GM12878 (cell line): ENCODE data around the gene RASA1. TPM values are rescaled to one million over a fixed set of nuclear protein-coding genes. Genes with fewer than 3 reads are reported as not detected.

Source experiments
- BACH1 ChIP-seq: fragments of 450-650 bp; IDR thresholded peaks from 2 replicates; pipeline ENCODE4 v1.6.1; 2017; ENCODE audit warnings: mild to moderate bottlenecking, borderline replicate concordance
- CBX3 ChIP-seq: fragments of 200-600 bp; sonication (generic); IDR thresholded peaks from 2 replicates; pipeline ENCODE4 v1.6.1; 2016; ENCODE audit warnings: low read depth, borderline replicate concordance
- CREM ChIP-seq: IDR thresholded peaks from 2 replicates; pipeline ENCODE4 v1.6.1; 2014; ENCODE audit warnings: antibody characterized with exemption, low read depth
- DPF2 ChIP-seq: fragments of 450-650 bp; IDR thresholded peaks from 2 replicates; pipeline ENCODE4 v1.6.1; 2017; ENCODE audit warnings: mild to moderate bottlenecking
- E2F4 ChIP-seq: IDR thresholded peaks from 2 replicates; pipeline ENCODE4 v1.6.1; 2012; ENCODE audit warnings: low read depth, low read length, improper control_type of control experiment
- EED ChIP-seq: sonication (generic); IDR thresholded peaks from 2 replicates; pipeline ENCODE4 v1.6.1; 2016; ENCODE audit warnings: antibody characterized with exemption, low read depth
- EP300 ChIP-seq, 2 experiments: fragments of 150-350 bp in 1 of 2; IDR thresholded peaks; 2 replicates each; pipeline ENCODE4 v1.6.1; 2011 to 2012; ENCODE audit warnings: low read depth in 2 of 2, low read length in 2 of 2, borderline replicate concordance in 1 of 2, improper control_type of control experiment in 1 of 2, inconsistent platforms in 1 of 2; ENCODE audit not compliant: control insufficient read depth in 1 of 2
- HDAC2 ChIP-seq: fragments of 200-600 bp; sonication (generic); IDR thresholded peaks from 2 replicates; pipeline ENCODE4 v1.6.1; 2017
- MTA2 ChIP-seq: fragments of 450-650 bp; IDR thresholded peaks from 2 replicates; pipeline ENCODE4 v1.6.1; 2016; ENCODE audit warnings: low read depth, mild to moderate bottlenecking, moderate library complexity
- NKRF ChIP-seq: fragments of 450-650 bp; conservative IDR thresholded peaks from 2 replicates; pipeline ENCODE4 v1.6.1; 2017; ENCODE audit warnings: mild to moderate bottlenecking, moderate library complexity
- NR2C1 ChIP-seq: fragments of 450-650 bp; IDR thresholded peaks from 2 replicates; pipeline ENCODE4 v1.6.1; 2017; ENCODE audit warnings: antibody characterized with exemption, mild to moderate bottlenecking, moderate library complexity
- NR2C2 ChIP-seq: IDR thresholded peaks from 2 replicates; pipeline ENCODE4 v1.6.1; 2011; ENCODE audit warnings: borderline replicate concordance, low read depth; ENCODE audit not compliant: control insufficient read depth, insufficient read length
- PML ChIP-seq: IDR thresholded peaks from 2 replicates; pipeline ENCODE4 v1.6.1; 2012; ENCODE audit warnings: low read length, inconsistent platforms
- ZZZ3 ChIP-seq: IDR thresholded peaks from 2 replicates; pipeline ENCODE4 v1.6.1; 2011; ENCODE audit warnings: low read depth; ENCODE audit not compliant: control insufficient read depth, insufficient read length
- polyA plus RNA-seq, 11 experiments: library from polyadenylated mRNA; depleted of rRNA in 4 of 11; unstranded in 6 of 11; stranded (reverse) in 5 of 11; fragments of >200 nt; fragmentation: Nextera tagmentation in 4 of 11; fragmentation: Illumina TruSeq in 1 of 11; extraction: Ambion mirVana in 4 of 11; extraction: Trizol in 1 of 11; gene quantifications; 1 replicate in 1 of 11; 2 replicates in 10 of 11; pipeline versions ENCODE4 v1.2.1 to v1.2.3, GENCODE V29; 2011 to 2016; ENCODE audit warnings: inconsistent platforms in 2 of 11, missing spikeins in 2 of 11, low read depth in 1 of 11
- total RNA-seq, 4 experiments: library from RNA; depleted of rRNA in 3 of 4; stranded (reverse); fragments of >200 nt in 3 of 4; fragmentation: Illumina TruSeq in 1 of 4; extraction: Trizol in 1 of 4; gene quantifications; 2 replicates each; pipeline versions ENCODE4 v1.2.1 to v1.2.3, GENCODE V29; 2013 to 2021
- TF ChIP-seq, protein P1 (sequence below): fragments of 450-650 bp; formaldehyde crosslinking; IDR thresholded peaks from 2 replicates; pipeline ENCODE4 v1.4.0; 2020; ENCODE audit warnings: mild to moderate bottlenecking, moderate library complexity
- TF ChIP-seq, protein P2 (sequence below): fragments of 450-650 bp; IDR thresholded peaks from 2 replicates; pipeline ENCODE4 v1.6.1; 2017; ENCODE audit warnings: low read depth, mild to moderate bottlenecking, moderate library complexity
- TF ChIP-seq, protein P3 (sequence below): fragments of 150-350 bp; IDR thresholded peaks from 2 replicates; pipeline ENCODE4 v1.6.1; 2014; ENCODE audit warnings: mild to moderate bottlenecking, low read depth, low read length
- TF ChIP-seq, protein P4 (sequence below): fragments of 450-650 bp; IDR thresholded peaks from 2 replicates; pipeline ENCODE4 v1.6.1; 2017; ENCODE audit warnings: antibody characterized with exemption, mild to moderate bottlenecking, moderate library complexity

Gene RASA1
- total and polyA plus RNA-seq, 10 of the 15 experiments (the other 5 are each of a cell fraction or from before 2014, with no cell fraction given): 7.8 to 72.3 (median 21.8) TPM

- no peak for TF ChIP-seq NKRF
- TF ChIP-seq, protein P1, sequence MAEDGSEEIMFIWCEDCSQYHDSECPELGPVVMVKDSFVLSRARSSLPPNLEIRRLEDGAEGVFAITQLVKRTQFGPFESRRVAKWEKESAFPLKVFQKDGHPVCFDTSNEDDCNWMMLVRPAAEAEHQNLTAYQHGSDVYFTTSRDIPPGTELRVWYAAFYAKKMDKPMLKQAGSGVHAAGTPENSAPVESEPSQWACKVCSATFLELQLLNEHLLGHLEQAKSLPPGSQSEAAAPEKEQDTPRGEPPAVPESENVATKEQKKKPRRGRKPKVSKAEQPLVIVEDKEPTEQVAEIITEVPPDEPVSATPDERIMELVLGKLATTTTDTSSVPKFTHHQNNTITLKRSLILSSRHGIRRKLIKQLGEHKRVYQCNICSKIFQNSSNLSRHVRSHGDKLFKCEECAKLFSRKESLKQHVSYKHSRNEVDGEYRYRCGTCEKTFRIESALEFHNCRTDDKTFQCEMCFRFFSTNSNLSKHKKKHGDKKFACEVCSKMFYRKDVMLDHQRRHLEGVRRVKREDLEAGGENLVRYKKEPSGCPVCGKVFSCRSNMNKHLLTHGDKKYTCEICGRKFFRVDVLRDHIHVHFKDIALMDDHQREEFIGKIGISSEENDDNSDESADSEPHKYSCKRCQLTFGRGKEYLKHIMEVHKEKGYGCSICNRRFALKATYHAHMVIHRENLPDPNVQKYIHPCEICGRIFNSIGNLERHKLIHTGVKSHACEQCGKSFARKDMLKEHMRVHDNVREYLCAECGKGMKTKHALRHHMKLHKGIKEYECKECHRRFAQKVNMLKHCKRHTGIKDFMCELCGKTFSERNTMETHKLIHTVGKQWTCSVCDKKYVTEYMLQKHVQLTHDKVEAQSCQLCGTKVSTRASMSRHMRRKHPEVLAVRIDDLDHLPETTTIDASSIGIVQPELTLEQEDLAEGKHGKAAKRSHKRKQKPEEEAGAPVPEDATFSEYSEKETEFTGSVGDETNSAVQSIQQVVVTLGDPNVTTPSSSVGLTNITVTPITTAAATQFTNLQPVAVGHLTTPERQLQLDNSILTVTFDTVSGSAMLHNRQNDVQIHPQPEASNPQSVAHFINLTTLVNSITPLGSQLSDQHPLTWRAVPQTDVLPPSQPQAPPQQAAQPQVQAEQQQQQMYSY: no peak
- TF ChIP-seq, protein P2, sequence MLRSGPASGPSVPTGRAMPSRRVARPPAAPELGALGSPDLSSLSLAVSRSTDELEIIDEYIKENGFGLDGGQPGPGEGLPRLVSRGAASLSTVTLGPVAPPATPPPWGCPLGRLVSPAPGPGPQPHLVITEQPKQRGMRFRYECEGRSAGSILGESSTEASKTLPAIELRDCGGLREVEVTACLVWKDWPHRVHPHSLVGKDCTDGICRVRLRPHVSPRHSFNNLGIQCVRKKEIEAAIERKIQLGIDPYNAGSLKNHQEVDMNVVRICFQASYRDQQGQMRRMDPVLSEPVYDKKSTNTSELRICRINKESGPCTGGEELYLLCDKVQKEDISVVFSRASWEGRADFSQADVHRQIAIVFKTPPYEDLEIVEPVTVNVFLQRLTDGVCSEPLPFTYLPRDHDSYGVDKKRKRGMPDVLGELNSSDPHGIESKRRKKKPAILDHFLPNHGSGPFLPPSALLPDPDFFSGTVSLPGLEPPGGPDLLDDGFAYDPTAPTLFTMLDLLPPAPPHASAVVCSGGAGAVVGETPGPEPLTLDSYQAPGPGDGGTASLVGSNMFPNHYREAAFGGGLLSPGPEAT: 0 out of 2 replicates have a peak, but pooled peaks have one; percentile 61
- no peak for TF ChIP-seq BACH1
- no peak for TF ChIP-seq EED
- no peak for TF ChIP-seq EP300 (IDR thresholded peaks at IDR 0.05; ENCODE audit: borderline replicate concordance in 1 of 2, control insufficient read depth in 1 of 2, low read depth in 2 of 2, low read length in 2 of 2)
- TF ChIP-seq NR2C2: no peak
- no peak for TF ChIP-seq DPF2
- no peak for TF ChIP-seq NR2C1
- TF ChIP-seq ZZZ3: no peak
- no peak for TF ChIP-seq PML
- 0 out of 2 replicates have a peak, but pooled peaks have one; percentile 40 for TF ChIP-seq MTA2
- no peak for TF ChIP-seq HDAC2
- TF ChIP-seq, protein P3, sequence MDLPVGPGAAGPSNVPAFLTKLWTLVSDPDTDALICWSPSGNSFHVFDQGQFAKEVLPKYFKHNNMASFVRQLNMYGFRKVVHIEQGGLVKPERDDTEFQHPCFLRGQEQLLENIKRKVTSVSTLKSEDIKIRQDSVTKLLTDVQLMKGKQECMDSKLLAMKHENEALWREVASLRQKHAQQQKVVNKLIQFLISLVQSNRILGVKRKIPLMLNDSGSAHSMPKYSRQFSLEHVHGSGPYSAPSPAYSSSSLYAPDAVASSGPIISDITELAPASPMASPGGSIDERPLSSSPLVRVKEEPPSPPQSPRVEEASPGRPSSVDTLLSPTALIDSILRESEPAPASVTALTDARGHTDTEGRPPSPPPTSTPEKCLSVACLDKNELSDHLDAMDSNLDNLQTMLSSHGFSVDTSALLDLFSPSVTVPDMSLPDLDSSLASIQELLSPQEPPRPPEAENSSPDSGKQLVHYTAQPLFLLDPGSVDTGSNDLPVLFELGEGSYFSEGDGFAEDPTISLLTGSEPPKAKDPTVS: no peak
- no peak for TF ChIP-seq CBX3
- TF ChIP-seq, protein P4, sequence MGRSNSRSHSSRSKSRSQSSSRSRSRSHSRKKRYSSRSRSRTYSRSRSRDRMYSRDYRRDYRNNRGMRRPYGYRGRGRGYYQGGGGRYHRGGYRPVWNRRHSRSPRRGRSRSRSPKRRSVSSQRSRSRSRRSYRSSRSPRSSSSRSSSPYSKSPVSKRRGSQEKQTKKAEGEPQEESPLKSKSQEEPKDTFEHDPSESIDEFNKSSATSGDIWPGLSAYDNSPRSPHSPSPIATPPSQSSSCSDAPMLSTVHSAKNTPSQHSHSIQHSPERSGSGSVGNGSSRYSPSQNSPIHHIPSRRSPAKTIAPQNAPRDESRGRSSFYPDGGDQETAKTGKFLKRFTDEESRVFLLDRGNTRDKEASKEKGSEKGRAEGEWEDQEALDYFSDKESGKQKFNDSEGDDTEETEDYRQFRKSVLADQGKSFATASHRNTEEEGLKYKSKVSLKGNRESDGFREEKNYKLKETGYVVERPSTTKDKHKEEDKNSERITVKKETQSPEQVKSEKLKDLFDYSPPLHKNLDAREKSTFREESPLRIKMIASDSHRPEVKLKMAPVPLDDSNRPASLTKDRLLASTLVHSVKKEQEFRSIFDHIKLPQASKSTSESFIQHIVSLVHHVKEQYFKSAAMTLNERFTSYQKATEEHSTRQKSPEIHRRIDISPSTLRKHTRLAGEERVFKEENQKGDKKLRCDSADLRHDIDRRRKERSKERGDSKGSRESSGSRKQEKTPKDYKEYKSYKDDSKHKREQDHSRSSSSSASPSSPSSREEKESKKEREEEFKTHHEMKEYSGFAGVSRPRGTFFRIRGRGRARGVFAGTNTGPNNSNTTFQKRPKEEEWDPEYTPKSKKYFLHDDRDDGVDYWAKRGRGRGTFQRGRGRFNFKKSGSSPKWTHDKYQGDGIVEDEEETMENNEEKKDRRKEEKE: no peak
- TF ChIP-seq E2F4: no peak
- TF ChIP-seq CREM: peak; percentile 18; the same call in 1 of the 2 replicates
These were observed 73.0 kb downstream of the RASA1 start (continued) for GRCh38 chr5:87340716-87341115.
